ENCODE results near the gene EIF4E2.

DNA sequence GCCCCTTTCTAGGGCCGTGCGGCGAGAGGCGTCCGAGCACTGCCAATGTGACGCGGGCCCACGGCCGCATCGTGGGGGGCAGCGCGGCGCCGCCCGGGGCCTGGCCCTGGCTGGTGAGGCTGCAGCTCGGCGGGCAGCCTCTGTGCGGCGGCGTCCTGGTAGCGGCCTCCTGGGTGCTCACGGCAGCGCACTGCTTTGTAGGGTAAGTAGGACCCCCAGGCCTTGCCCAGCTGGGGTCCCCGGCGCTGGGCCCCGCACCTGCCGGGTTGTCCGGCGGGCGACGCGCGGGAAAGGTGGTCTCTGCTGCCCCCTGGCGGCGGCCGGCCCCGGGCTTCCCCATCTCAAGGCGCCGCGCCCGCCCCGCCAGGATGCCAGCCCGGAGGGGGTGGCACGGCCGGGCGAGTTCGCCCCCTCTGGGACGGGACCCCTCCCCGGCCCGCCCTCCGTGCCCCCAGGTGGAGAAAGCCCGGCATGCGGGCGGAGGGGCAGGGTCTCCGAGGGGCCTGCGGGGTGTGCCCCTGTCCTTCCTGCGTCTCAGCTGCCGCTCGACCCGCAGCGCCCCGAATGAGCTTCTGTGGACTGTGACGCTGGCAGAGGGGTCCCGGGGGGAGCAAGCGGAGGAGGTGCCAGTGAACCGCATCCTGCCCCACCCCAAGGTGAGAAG lies 28.4 kb upstream of the EIF4E2 start:
- TF ChIP-seq POLR2A (IDR thresholded peaks at IDR 0.05; ENCODE audit: low read length) (no peak), GATA1 (IDR thresholded peaks at IDR 0.05; ENCODE audit: low read depth, low read length) (no peak)

Data from erythroblast (primary cell).